PC-3 (cell line): ENCODE data around the gene ST6GALNAC4.

Source experiments
- EZH2phosphoT487 ChIP-seq: fragments of 300-600 bp; sonication (generic); IDR thresholded peaks from 2 replicates; pipeline ENCODE4 v1.6.1; 2018; ENCODE audit warnings: mild to moderate bottlenecking, antibody characterized with exemption, low read length, borderline replicate concordance
- TF ChIP-seq, protein P1 (sequence below): fragments of 300-600 bp; sonication (generic); conservative IDR thresholded peaks from 2 replicates; pipeline ENCODE4 v1.5.1; 2017; ENCODE audit warnings: antibody characterized with exemption, low read depth, mild to moderate bottlenecking, low read length

DNA sequence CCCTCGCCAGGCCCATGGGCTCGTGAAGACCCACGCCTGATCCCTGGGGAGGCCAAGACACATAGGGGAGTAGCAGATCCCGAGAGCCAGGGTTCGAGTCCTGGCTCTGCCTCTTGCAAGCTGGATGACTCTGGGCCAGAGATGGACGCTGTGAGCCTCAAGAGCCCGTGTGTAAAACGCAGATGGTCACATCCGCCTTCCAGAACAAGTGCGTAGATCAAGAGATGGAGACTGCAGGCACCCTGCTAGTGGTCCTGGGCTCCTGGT, 8.2 kb downstream of the ST6GALNAC4 start:
- TF ChIP-seq, protein P1, sequence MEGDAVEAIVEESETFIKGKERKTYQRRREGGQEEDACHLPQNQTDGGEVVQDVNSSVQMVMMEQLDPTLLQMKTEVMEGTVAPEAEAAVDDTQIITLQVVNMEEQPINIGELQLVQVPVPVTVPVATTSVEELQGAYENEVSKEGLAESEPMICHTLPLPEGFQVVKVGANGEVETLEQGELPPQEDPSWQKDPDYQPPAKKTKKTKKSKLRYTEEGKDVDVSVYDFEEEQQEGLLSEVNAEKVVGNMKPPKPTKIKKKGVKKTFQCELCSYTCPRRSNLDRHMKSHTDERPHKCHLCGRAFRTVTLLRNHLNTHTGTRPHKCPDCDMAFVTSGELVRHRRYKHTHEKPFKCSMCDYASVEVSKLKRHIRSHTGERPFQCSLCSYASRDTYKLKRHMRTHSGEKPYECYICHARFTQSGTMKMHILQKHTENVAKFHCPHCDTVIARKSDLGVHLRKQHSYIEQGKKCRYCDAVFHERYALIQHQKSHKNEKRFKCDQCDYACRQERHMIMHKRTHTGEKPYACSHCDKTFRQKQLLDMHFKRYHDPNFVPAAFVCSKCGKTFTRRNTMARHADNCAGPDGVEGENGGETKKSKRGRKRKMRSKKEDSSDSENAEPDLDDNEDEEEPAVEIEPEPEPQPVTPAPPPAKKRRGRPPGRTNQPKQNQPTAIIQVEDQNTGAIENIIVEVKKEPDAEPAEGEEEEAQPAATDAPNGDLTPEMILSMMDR = no peak
- no peak for TF ChIP-seq EZH2phosphoT487
